Neural cell (in vitro differentiated cells): ENCODE measurements around the gene KLHL9. TPM values are rescaled to one million over a fixed set of nuclear protein-coding genes. Genes with fewer than 3 reads are reported as not detected.
A peak's percentile ranks its signal among the peaks of the same experiment; 100 is the strongest.

Source experiments
- H2AFZ ChIP-seq: fragments of 200-600, 300-800 bp; sonication (generic), shearing (Covaris generic); 2 replicates; pipeline ENCODE4 v1.6.0; 2014; ENCODE audit warnings: low read depth, mild to moderate bottlenecking, antibody characterized with exemption, low read length, moderate library complexity
- H3F3A ChIP-seq: fragments of 200-600 bp; shearing (Covaris generic); 2 replicates; pipeline ENCODE4 v1.6.1; 2016; ENCODE audit warnings: mild to moderate bottlenecking, moderate library complexity, mixed read lengths, antibody characterized with exemption, low read length; ENCODE audit not compliant: insufficient read depth, poor library complexity, severe bottlenecking
- H3K27ac ChIP-seq: fragments of 200-600, 300-800 bp; sonication (generic), shearing (Covaris generic); 2 replicates; pipeline ENCODE4 v1.5.1; 2014; ENCODE audit warnings: mild to moderate bottlenecking, low read length, moderate library complexity
- H3K27me3 ChIP-seq: fragments of 300-800, 200-600 bp; sonication (generic), shearing (Covaris generic); 2 replicates; pipeline ENCODE4 v1.6.0; 2014; ENCODE audit warnings: mild to moderate bottlenecking, low read depth, low read length, moderate library complexity; ENCODE audit not compliant: insufficient read depth
- H3K36me3 ChIP-seq: fragments of 300-800, 200-600 bp; sonication (generic), shearing (Covaris generic); 2 replicates; pipeline ENCODE4 v1.5.1; 2014; ENCODE audit warnings: mild to moderate bottlenecking, antibody characterized with exemption, low read length, moderate library complexity; ENCODE audit not compliant: insufficient read depth
- H3K4me2 ChIP-seq: fragments of 300-800, 200-600 bp; sonication (generic), shearing (Covaris generic); 2 replicates; pipeline ENCODE4 v1.6.0; 2014; ENCODE audit warnings: mild to moderate bottlenecking, low read length
- H3K4me3 ChIP-seq: fragments of 300-800, 200-600 bp; sonication (generic), shearing (Covaris generic); 2 replicates; pipeline ENCODE4 v1.5.1; 2014; ENCODE audit warnings: mild to moderate bottlenecking, low read length, moderate library complexity
- H3K79me2 ChIP-seq: fragments of 200-600 bp; shearing (Covaris generic); replicated peaks from 2 replicates; pipeline ENCODE4 v1.6.0; 2014; ENCODE audit warnings: mild to moderate bottlenecking, low read length, moderate library complexity; ENCODE audit not compliant: insufficient read depth
- H3K9ac ChIP-seq: fragments of 300-800, 200-600 bp; sonication (generic), shearing (Covaris generic); 2 replicates; pipeline ENCODE4 v1.6.1; 2016; ENCODE audit warnings: mild to moderate bottlenecking, low read length, mixed read lengths
- H3K9me2 ChIP-seq: fragments of 200-600 bp; shearing (Covaris generic); 2 replicates; pipeline ENCODE4 v1.6.1; 2016; ENCODE audit warnings: mild to moderate bottlenecking, low read length, mixed read lengths; ENCODE audit not compliant: insufficient read depth
- H3K9me3 ChIP-seq: fragments of 200-600, 300-800 bp; sonication (generic), shearing (Covaris generic); 2 replicates; pipeline ENCODE4 v1.6.1; 2016; ENCODE audit warnings: mild to moderate bottlenecking, mixed run types, low read length, moderate library complexity, mixed read lengths
- H4K20me1 ChIP-seq: fragments of 200-600 bp; shearing (Covaris generic); 2 replicates; pipeline ENCODE4 v1.6.1; 2016; ENCODE audit warnings: mild to moderate bottlenecking, mixed run types; ENCODE audit not compliant: insufficient read depth
- CTCF ChIP-seq: fragments of 450-650 bp; IDR thresholded peaks from 2 replicates; pipeline ENCODE4 v1.5.1; 2014; ENCODE audit warnings: antibody characterized with exemption, mild to moderate bottlenecking, moderate library complexity; ENCODE audit not compliant: poor library complexity, severe bottlenecking
- EP300 ChIP-seq: fragments of 450-650 bp; conservative IDR thresholded peaks from 2 replicates; pipeline ENCODE4 v1.6.1; 2014; ENCODE audit warnings: antibody characterized with exemption, mild to moderate bottlenecking, moderate library complexity; ENCODE audit not compliant: poor library complexity, severe bottlenecking
- EZH2 ChIP-seq: fragments of 200-600, 300-800 bp; shearing (Covaris generic), sonication (generic); IDR thresholded peaks from 2 replicates; pipeline ENCODE4 v1.6.1; 2014; ENCODE audit warnings: antibody characterized with exemption, low read length, borderline replicate concordance, mild to moderate bottlenecking; ENCODE audit not compliant: insufficient read depth, poor library complexity, severe bottlenecking
- MXI1 ChIP-seq: fragments of 450-650 bp; conservative IDR thresholded peaks from 2 replicates; pipeline ENCODE4 v1.6.1; 2014; ENCODE audit warnings: antibody characterized with exemption, mild to moderate bottlenecking; ENCODE audit not compliant: poor library complexity, severe bottlenecking
- POLR2AphosphoS5 ChIP-seq: IDR thresholded peaks from 2 replicates; pipeline ENCODE4 v1.6.1; 2012
- RAD21 ChIP-seq: fragments of 450-650 bp; conservative IDR thresholded peaks from 2 replicates; pipeline ENCODE4 v1.6.1; 2014; ENCODE audit warnings: antibody characterized with exemption, mild to moderate bottlenecking, moderate library complexity
- REST ChIP-seq: IDR thresholded peaks from 2 replicates; pipeline ENCODE4 v1.6.1; 2012; ENCODE audit warnings: borderline replicate concordance
- SMC3 ChIP-seq: fragments of 450-650 bp; conservative IDR thresholded peaks from 2 replicates; pipeline ENCODE4 v1.6.1; 2014; ENCODE audit warnings: antibody characterized with exemption, mild to moderate bottlenecking, moderate library complexity; ENCODE audit not compliant: poor library complexity
- TAF1 ChIP-seq: IDR thresholded peaks from 2 replicates; pipeline ENCODE4 v1.6.1; 2012; ENCODE audit warnings: low read depth
- polyA plus RNA-seq: library from polyadenylated mRNA; depleted of rRNA; stranded (reverse); fragments of >200 nt; gene quantifications from 2 replicates; pipeline ENCODE4 v1.2.3, GENCODE V29; 2014

Gene KLHL9
- polyA plus RNA-seq, 1 donor from 2014 or later: 40.9 TPM

- Histone ChIP-seq H3K27me3 (no peaks in the 10 kb centered on the region), H3K9me2 (no peaks in the 10 kb centered on the region), H3K4me2 (no peak overlapping the region), H3K79me2 (no peaks in the 10 kb centered on the region), H3K36me3 (no peaks in the 10 kb centered on the region), H3K9ac (peak overlapping the region; percentile 7), H3F3A (no peaks in the 10 kb centered on the region), H3K4me3 (peak overlapping the region; percentile 22), H3K27ac (peak overlapping the region; percentile 75), H2AFZ (no peak overlapping the region), H4K20me1 (no peaks in the 10 kb centered on the region), H3K9me3 (no peaks in the 10 kb centered on the region)
- TF ChIP-seq TAF1: no peak
- TF ChIP-seq EP300: peak; percentile 88
- no peak for TF ChIP-seq SMC3
- no peak for TF ChIP-seq RAD21
- no peak for TF ChIP-seq CTCF
- no peak for TF ChIP-seq REST
- peak; percentile 52 for TF ChIP-seq POLR2AphosphoS5
- TF ChIP-seq EZH2: no peak
- TF ChIP-seq MXI1: no peak
Observed at GRCh38 chr9:21286659-21287058, 48.5 kb downstream of the KLHL9 start.

- H3K9me2 ChIP-seq: no peaks in the 10 kb centered on the region
- no peaks in the 10 kb centered on the region for H3K36me3 ChIP-seq
- no peaks in the 10 kb centered on the region for H3K79me2 ChIP-seq
- no peak overlapping the region for H3K9ac ChIP-seq
- no peak overlapping the region for H3K4me3 ChIP-seq
- no peaks in the 10 kb centered on the region for H3K27me3 ChIP-seq
- no peaks in the 10 kb centered on the region for H4K20me1 ChIP-seq
- H3K4me2 ChIP-seq: no peak overlapping the region
- H3K27ac ChIP-seq: peak overlapping the region; percentile 22
- no peak overlapping the region for H2AFZ ChIP-seq
- no peak for TF ChIP-seq SMC3
- no peak for TF ChIP-seq EP300
- TF ChIP-seq TAF1: no peak
- no peak for TF ChIP-seq CTCF
- no peak for TF ChIP-seq REST
- no peaks in the 10 kb centered on the region for H3F3A ChIP-seq
- H3K9me3 ChIP-seq: no peaks in the 10 kb centered on the region
Observed at GRCh38 chr9:21286099-21286498, 49.1 kb downstream of the KLHL9 start.
